GM13976 (cell line): ENCODE data around the gene LILRB2.
"Not testable (repeated sequence)": the region's sequence is repeated elsewhere in the genome, so short reads cannot be mapped to it uniquely, and the experiment has no call there.

ENCODE experiments used
- DNase-seq: peaks from one replicate; pipeline ENCODE4 v3.0.0; 2012; ENCODE audit warnings: low spot score
- in situ Hi-C: fragments of 300-500 bp; cut with MboI; formaldehyde crosslinking; loops from one replicate; pipeline ENCODE4 v1.12.0; 2022; ENCODE audit warnings: low sequenced_read_pairs, mixed read lengths, inconsistent platforms; ENCODE audit not compliant: unreplicated experiment
- TF ChIP-seq, protein P1 (sequence below): IDR thresholded peaks from 2 replicates; pipeline ENCODE4 v1.5.1; 2012; ENCODE audit warnings: borderline replicate concordance, mild to moderate bottlenecking; ENCODE audit not compliant: insufficient read depth; ENCODE audit errors: extremely low read depth, missing control alignments, control extremely low read depth

LILRB2 gene

DNA sequence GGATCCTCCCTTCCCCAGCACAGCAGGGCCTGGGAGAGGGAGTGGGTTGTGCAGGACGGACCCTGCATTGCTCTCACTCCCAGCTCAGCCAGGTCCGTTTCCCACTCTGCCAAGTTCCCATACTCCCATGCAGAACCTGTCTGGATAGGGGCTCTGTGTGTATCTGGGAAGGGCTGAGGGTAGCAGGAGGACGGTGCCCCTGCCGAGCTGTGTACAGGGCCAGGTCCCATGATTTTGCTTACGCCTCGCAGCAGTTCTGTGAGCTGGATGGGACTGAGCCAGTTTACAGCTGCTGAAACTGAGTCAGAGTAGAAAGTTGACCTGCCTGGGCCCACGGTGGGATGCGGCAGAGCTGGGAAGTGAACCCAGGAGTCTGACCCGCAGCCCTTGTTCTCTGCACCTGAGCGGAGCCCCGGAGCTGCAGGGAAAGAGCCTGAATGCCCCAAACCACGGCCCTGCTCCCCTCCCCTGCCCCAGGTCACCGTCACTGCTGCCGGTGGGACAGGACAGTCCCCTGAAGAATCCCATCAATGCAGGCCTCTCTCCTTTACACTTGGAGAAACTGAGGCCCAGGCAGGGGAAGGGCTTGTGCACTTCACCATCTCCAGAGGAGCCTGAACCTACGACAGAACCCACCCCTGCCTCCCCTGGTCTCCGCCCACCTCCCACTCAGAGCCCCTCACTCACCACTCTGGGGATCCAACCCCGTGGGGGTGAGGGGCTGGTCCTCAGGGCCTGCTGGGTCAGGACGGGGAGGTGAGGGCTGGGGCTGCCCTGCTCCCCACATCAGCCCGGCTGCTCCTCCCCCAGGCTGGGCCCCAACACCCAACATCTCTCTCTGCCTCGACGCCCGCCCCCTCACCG lies 27.3 kb downstream of the LILRB2 start:
- DNase-seq = no peak
- in situ Hi-C loops = no loop called here
- TF ChIP-seq, protein P1, sequence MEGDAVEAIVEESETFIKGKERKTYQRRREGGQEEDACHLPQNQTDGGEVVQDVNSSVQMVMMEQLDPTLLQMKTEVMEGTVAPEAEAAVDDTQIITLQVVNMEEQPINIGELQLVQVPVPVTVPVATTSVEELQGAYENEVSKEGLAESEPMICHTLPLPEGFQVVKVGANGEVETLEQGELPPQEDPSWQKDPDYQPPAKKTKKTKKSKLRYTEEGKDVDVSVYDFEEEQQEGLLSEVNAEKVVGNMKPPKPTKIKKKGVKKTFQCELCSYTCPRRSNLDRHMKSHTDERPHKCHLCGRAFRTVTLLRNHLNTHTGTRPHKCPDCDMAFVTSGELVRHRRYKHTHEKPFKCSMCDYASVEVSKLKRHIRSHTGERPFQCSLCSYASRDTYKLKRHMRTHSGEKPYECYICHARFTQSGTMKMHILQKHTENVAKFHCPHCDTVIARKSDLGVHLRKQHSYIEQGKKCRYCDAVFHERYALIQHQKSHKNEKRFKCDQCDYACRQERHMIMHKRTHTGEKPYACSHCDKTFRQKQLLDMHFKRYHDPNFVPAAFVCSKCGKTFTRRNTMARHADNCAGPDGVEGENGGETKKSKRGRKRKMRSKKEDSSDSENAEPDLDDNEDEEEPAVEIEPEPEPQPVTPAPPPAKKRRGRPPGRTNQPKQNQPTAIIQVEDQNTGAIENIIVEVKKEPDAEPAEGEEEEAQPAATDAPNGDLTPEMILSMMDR = no peak

DNA sequence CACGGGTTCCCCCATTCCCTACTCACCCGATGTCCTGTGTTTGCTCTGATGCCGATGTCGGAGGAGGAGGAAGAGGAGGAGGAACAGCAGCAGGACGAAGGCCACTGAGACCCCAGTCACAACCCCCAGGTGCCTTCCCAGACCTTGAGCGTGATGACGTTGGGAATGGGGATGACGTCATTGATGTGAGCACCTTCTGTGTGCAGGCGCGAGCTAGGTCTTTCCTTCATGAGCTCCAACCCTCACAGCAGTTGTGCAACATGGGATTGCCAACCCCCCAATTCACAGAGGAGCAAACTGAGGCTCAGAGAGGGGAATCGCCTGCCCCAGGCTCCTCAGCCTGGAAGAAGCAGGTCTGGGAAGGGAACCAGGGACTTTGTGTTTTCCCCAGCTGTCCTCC lies 28.1 kb downstream of the LILRB2 start:
- in situ Hi-C loops = no loop called here
- TF ChIP-seq, protein P1 = no peak
- DNase-seq = no peak

DNA sequence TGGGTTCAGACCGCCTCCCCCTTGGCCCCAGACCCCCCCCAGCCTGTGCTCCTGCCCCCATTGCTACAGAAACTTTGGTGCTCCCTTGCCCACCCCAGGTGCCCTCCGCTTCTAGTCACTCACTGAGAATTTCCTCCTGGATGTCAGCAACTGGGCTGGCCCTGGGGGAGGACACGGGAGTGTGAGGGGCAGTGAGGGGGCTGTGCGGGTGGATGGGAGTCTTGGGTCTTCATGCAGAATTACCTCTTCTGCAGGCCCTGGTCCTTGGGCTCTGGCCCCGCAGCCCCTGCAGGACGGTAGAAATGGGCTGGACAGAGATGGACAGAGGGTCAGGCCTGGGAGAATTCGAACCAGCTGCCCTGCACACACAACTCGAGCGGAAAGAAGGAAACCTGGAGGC lies 28.7 kb downstream of the LILRB2 start:
- DNase-seq = no peak
- in situ Hi-C loops = no loop called here
- TF ChIP-seq, protein P1 = no peak

DNA sequence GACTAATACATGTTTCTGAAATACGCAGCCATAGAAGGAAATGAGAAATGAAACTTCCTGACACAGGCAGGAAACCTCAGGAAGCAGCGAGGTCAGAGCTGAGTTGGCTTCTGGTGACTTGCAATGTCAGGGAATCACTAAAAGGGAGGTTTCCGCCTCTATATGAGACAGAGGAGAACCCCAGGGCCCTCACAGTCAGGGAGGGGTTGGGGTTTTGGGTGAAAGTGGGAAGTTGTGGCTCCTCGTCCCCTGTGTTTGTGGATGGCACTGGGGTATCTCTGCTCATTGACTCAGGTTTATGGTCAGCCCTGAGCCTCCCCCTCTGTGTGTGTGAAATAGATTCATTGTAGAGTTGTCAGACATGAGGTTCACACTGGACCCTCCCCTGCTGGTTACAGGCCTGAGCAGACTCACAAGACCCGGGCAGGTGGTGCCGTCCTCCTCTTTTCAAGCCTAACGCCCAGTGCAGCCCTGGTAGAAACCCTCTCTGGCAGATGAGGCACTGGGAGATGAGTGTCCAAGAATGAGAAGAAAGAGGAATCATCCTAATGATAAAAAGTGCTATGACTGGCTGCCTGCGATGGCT lies 32.8 kb downstream of the LILRB2 start:
- peak; percentile 26 for DNase-seq
- in situ Hi-C loops = no loop called here
- TF ChIP-seq, protein P1 = no peak

DNA sequence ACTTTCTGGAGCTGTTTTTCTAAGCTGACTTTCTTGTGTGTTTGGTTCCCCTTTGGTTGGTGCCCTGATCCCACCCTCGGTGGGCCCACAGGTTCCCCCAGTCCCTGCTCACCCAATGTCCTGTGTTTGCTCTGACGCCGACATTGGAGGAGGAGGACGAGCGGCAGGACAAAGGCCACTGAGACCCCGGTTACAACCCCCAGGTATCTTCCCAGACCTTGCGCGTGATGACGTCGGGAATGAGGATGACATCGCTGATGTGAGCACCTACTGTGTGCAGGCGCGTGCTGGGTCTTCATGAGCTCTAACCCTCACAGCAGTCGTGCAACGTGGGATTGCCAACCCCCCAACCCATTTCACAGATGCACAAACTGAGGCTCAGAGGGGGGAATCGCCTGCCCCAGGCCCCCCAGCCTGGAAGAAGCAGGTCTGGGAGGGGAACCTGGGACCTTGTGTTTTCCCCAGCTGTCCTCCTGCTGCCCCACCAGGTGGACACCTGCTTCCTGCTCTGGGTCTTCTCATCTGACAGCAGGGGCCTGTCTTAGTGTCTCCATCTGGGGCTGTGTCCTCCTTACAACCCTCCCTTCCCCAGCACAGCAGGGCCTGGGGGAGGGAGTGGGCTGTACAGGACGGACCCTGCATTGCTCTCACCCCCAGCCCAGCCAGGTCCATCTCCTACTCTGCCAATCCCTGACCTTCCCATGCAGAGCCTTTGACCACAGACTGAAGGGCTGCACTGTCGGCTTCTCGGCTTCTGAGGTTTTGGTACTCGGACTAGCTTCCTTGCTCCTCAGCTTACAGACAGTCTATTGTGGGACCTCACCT lies 33.6 kb downstream of the LILRB2 start:
- TF ChIP-seq, protein P1 = no peak
- in situ Hi-C loops = no loop called here
- DNase-seq = peak; percentile 19

DNA sequence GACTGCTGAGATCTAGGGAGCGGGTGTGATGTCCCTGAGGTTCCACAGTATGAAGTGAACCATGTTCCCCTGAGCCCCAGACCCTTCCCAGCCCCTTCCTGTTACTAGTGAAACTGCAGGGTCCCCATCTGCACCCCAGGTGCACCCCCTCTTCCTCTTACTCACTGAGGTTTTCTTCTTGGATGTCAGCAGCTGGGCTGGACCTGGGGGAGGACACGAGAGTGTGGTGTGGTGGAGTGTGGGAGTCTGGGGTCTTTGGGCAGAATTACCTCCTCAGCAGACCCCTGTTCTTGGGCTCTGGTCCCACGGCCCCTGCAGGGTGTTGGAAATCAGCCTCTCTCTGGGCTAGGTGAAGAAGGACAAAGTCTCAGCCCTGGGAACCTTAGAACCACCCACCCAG lies 35.0 kb downstream of the LILRB2 start:
- DNase-seq = no peak
- TF ChIP-seq, protein P1 = no peak
- in situ Hi-C loops = no loop called here

DNA sequence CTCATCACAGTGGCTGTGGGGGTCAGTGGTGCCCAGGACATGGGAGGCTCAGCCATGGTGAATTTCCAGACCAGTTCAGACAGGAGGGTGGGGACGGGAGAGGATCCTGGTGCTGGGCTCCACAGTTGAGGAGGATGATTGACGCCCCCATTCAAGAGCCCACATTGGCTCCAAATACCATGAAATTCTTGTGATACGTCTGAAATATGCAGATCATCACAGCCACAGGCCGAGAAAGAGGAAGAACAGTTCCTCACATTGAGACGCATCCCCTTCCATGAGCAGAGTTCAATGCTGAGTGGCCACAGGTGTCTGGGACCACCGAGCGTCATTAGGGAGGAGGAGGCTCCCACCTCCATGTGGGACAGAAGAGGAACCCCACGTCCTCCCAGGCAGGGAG lies 37.1 kb downstream of the LILRB2 start:
- DNase-seq, in situ Hi-C loops: not testable (repeated sequence)

DNA sequence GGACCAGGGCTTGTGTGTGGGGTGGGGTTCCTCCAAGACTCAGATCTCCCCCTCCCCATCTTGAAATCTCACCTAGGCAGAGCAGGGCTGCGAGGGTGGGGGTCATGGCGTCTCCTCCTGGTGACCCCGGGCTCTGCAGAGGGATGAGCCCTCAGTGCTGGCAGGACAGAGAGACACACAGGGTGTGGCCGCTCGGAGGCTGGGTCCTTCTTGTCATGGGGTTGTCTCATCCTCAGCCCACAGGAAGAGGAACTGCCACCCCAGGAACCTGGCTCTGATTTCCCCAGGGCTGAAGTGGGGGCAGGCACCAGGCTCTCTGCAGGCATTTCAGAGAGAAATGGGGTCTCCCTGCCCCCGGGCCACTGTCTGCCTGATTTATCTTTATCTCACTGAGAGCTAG lies 38.3 kb downstream of the LILRB2 start, which contains the start of gene LILRA6:
LILRA6 (minus strand) TSS at position 145 of the 400 bp plus-strand sequence.
- DNase-seq, in situ Hi-C loops: not testable (repeated sequence)

DNA sequence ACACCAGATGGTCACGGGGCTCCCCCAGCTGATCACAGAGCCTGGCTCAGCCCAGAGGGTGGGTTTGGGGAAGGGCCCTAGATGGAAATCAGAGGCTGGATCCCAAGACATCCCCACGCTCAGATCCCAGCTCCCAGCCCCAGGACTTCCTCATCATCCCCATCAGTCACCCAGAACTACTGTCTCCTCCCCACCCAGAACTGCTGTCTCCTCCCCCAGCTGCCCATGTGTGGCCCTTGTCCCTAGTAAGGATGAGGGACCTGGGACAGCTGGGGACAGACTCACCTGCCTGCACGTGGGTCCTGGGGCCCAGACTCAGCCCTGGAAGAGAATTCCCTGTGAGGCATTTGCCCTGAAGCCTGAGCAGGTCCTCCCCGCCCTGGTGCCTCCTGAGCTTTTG lies 38.7 kb downstream of the LILRB2 start:
- DNase-seq = not testable (repeated sequence)

More for the DNA sequence above, 38.7 kb downstream of the LILRB2 start:
- in situ Hi-C loops = not testable (repeated sequence)
